DOHH2 (cell line): Measurements from ENCODE around the gene CAV1.

Source experiments
- H3F3A ChIP-seq: fragments of 200-600 bp; sonication (generic), shearing (Covaris generic); 2 replicates; pipeline ENCODE4 v1.6.0; 2016; ENCODE audit warnings: antibody characterized with exemption, mild to moderate bottlenecking; ENCODE audit not compliant: control insufficient read depth, insufficient read depth
- H3K27ac ChIP-seq: fragments of 200-600 bp; sonication (generic); 2 replicates; pipeline ENCODE4 v1.5.1; 2014; ENCODE audit warnings: low read depth, mild to moderate bottlenecking, low read length, moderate library complexity
- H3K27me3 ChIP-seq: fragments of 200-600 bp; sonication (generic); 2 replicates; pipeline ENCODE4 v1.6.1; 2014; ENCODE audit warnings: mild to moderate bottlenecking, low read length, mixed read lengths; ENCODE audit not compliant: control insufficient read depth
- H3K36me3 ChIP-seq: fragments of 200-600 bp; sonication (generic); 2 replicates; pipeline ENCODE4 v1.6.1; 2014; ENCODE audit warnings: mild to moderate bottlenecking, low read length, moderate library complexity, mixed read lengths; ENCODE audit not compliant: control insufficient read depth
- H3K4me1 ChIP-seq: fragments of 200-600 bp; sonication (generic); 2 replicates; pipeline ENCODE4 v1.6.1; 2014; ENCODE audit warnings: mild to moderate bottlenecking, low read length, mixed read lengths; ENCODE audit not compliant: control insufficient read depth
- H3K4me2 ChIP-seq: fragments of 200-600 bp; sonication (generic); 2 replicates; pipeline ENCODE4 v1.6.0; 2014; ENCODE audit warnings: mild to moderate bottlenecking, low read length, moderate library complexity
- H3K4me3 ChIP-seq: fragments of 200-600 bp; sonication (generic); 2 replicates; pipeline ENCODE4 v1.5.1; 2014; ENCODE audit warnings: mild to moderate bottlenecking, low read length, mixed read lengths
- H3K79me2 ChIP-seq: fragments of 200-600 bp; sonication (generic); 2 replicates; pipeline ENCODE4 v1.6.1; 2014; ENCODE audit warnings: mild to moderate bottlenecking, low read length, mixed read lengths; ENCODE audit not compliant: control insufficient read depth
- H3K9me2 ChIP-seq: fragments of 200-600 bp; sonication (generic); replicated peaks from 2 replicates; pipeline ENCODE4 v1.6.1; 2014; ENCODE audit warnings: mild to moderate bottlenecking, low read length, mixed read lengths; ENCODE audit not compliant: control insufficient read depth
- H3K9me3 ChIP-seq: fragments of 200-600 bp; sonication (generic); 2 replicates; pipeline ENCODE4 v1.6.1; 2014; ENCODE audit warnings: antibody characterized with exemption, low read length, mixed read lengths; ENCODE audit not compliant: control insufficient read depth, insufficient read depth
- H4K20me1 ChIP-seq: fragments of 200-600 bp; sonication (generic); 2 replicates; pipeline ENCODE4 v1.6.0; 2014; ENCODE audit warnings: low read depth, mild to moderate bottlenecking, antibody characterized with exemption, low read length, moderate library complexity; ENCODE audit not compliant: control insufficient read depth, insufficient read depth
- EZH2phosphoT487 ChIP-seq: fragments of 200-600 bp; sonication (generic); IDR thresholded peaks from 2 replicates; pipeline ENCODE4 v1.6.1; 2017; ENCODE audit warnings: borderline replicate concordance, mild to moderate bottlenecking, antibody characterized with exemption, low read length, moderate library complexity, mixed read lengths
- TF ChIP-seq, protein P1 (sequence below): fragments of 200-600 bp; sonication (generic); IDR thresholded peaks from one replicate; pipeline ENCODE4 v1.5.1; 2014; ENCODE audit warnings: antibody characterized with exemption, mild to moderate bottlenecking, low read depth, low read length; ENCODE audit not compliant: poor library complexity, severe bottlenecking

CAV1 gene

GRCh38 chr7:116592041-116592355 lies 67.2 kb downstream of the CAV1 start:
- H3K4me2 ChIP-seq: no peak overlapping the region
- no peak for TF ChIP-seq EZH2phosphoT487
- TF ChIP-seq, protein P1, sequence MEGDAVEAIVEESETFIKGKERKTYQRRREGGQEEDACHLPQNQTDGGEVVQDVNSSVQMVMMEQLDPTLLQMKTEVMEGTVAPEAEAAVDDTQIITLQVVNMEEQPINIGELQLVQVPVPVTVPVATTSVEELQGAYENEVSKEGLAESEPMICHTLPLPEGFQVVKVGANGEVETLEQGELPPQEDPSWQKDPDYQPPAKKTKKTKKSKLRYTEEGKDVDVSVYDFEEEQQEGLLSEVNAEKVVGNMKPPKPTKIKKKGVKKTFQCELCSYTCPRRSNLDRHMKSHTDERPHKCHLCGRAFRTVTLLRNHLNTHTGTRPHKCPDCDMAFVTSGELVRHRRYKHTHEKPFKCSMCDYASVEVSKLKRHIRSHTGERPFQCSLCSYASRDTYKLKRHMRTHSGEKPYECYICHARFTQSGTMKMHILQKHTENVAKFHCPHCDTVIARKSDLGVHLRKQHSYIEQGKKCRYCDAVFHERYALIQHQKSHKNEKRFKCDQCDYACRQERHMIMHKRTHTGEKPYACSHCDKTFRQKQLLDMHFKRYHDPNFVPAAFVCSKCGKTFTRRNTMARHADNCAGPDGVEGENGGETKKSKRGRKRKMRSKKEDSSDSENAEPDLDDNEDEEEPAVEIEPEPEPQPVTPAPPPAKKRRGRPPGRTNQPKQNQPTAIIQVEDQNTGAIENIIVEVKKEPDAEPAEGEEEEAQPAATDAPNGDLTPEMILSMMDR: no peak

GRCh38 chr7:116592445-116592844 lies 67.6 kb downstream of the CAV1 start:
- H3K9me2 ChIP-seq: no peaks in the 10 kb centered on the region
- H3K79me2 ChIP-seq: no peaks in the 10 kb centered on the region
- no peaks in the 10 kb centered on the region for H3K4me1 ChIP-seq
- no peaks in the 10 kb centered on the region for H3F3A ChIP-seq
- H3K27me3 ChIP-seq: peaks cover 26% of the 10 kb centered on the region
- TF ChIP-seq EZH2phosphoT487: no peak
- TF ChIP-seq, protein P1: no peak
- H3K4me3 ChIP-seq: no peak overlapping the region
- no peak overlapping the region for H3K4me2 ChIP-seq
- no peaks in the 10 kb centered on the region for H3K9me3 ChIP-seq
- no peak overlapping the region for H3K27ac ChIP-seq
- no peaks in the 10 kb centered on the region for H4K20me1 ChIP-seq
- no peaks in the 10 kb centered on the region for H3K36me3 ChIP-seq

More at GRCh38 chr7:116592041-116592355, 67.2 kb downstream of the CAV1 start:
- Histone ChIP-seq H3K9me2 (no peaks in the 10 kb centered on the region), H4K20me1 (no peaks in the 10 kb centered on the region), H3K27ac (no peak overlapping the region), H3K36me3 (no peaks in the 10 kb centered on the region), H3K79me2 (no peaks in the 10 kb centered on the region), H3K27me3 (peaks cover 26% of the 10 kb centered on the region), H3K4me3 (no peak overlapping the region), H3K4me1 (no peaks in the 10 kb centered on the region), H3K9me3 (no peaks in the 10 kb centered on the region), H3F3A (no peaks in the 10 kb centered on the region)

DNA sequence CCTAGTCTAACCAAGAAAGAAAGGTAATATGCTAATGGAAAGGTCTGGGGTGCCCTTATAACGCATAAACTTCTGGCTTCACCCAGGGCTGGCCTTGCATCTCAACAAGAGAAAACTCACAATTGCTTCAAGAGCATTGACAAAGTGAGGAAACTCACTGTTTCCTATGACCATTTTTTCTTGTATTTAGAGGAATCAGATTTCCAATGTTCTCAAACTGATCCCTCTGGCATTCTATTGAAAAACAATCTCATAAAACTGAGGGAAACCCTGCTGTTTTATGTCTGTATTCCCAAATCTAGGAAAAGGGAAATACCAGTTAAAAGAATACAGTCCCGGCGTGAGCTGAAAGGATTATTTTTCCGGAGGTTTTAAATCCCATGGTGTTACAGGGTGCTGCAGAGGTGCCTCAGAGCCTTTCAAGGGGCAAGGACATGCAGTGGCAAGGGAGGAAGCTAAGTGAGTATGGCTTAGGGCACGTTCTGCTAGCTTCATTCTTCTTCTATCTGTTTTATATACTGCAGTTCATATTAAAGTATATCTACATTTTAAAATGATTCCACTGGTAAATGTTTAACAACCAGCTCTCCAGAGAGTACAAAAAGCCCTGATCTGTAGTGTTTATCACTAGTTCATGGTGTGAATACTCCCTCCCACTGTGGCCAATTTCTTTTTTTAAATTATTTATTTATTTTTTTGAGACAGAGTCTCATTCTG lies 68.7 kb downstream of the CAV1 start:
- H3K4me2 ChIP-seq: no peak overlapping the region
- no peaks in the 10 kb centered on the region for H3K36me3 ChIP-seq
- TF ChIP-seq EZH2phosphoT487: no peak
- TF ChIP-seq, protein P1: no peak
- H3K27me3 ChIP-seq: peaks cover 23% of the 10 kb centered on the region
- H3K27ac ChIP-seq: no peak overlapping the region
- no peaks in the 10 kb centered on the region for H4K20me1 ChIP-seq
- H3K9me2 ChIP-seq: no peaks in the 10 kb centered on the region
- H3K9me3 ChIP-seq: no peaks in the 10 kb centered on the region
- no peak overlapping the region for H3K4me3 ChIP-seq
- H3K79me2 ChIP-seq: no peaks in the 10 kb centered on the region
- H3K4me1 ChIP-seq: no peaks in the 10 kb centered on the region
- no peaks in the 10 kb centered on the region for H3F3A ChIP-seq
